HepG2 (cell line): Measurements from ENCODE around the gene TTC38. TPM values are rescaled to one million over a fixed set of nuclear protein-coding genes. Genes with fewer than 3 reads are reported as not detected.

Source experiments
- ATAC-seq: fragments of 200-7000 bp; cut with Tn5 transposase; 3 replicates; pipeline ENCODE4 v1.9.1; 2020; ENCODE audit warnings: mild to moderate bottlenecking, moderate library complexity
- BruUV-seq: library from RNA; stranded (reverse); fragments of 400-500 nt; replicated peaks from 2 replicates; lab custom pipeline; 2021; lab: Mats Ljungman, UMichigan
- CTCF ChIA-PET: fragments of 300-600 bp; formaldehyde crosslinking; extraction: SDS; loops from one replicate; lab custom pipeline; 2021; ENCODE audit warnings: low total read pairs, inconsistent platforms, low intra/inter-chr PET ratio; lab: Yijun Ruan, JAX
- POLR2A ChIA-PET: fragments of 350-600 bp; sonication (Branson Sonifier 250); formaldehyde crosslinking; loops from one replicate; lab custom pipeline; 2020; ENCODE audit warnings: antibody characterized with exemption, inconsistent platforms; lab: Yijun Ruan, JAX
- DNase-seq: peaks from one replicate; pipeline ENCODE4 v3.0.0-alpha.2; 2015; ENCODE audit warnings: low spot score
- FAIRE-seq: peaks from 3 replicates; lab custom pipeline; 2011; peaks lifted over from hg19 to GRCh38; lab: Jason Lieb, UNC
- H2AFZ ChIP-seq: one replicate; pipeline ENCODE4 v1.6.1; 2011; ENCODE audit warnings: low read length, inconsistent platforms
- H3K27ac ChIP-seq: fragments of 300-600 bp; 3 replicates; pipeline ENCODE4 v1.8.0; 2011; ENCODE audit warnings: mixed run types, mild to moderate bottlenecking, mixed read lengths, low read length, inconsistent platforms; ENCODE audit not compliant: insufficient read depth; ENCODE audit errors: extremely low read length
- H3K27me3 ChIP-seq, 2 experiments: fragments of 200-600 bp in 1 of 2; 2 replicates in 1 of 2; 3 replicates in 1 of 2; pipeline versions ENCODE4 v1.6.0 to v1.8.0; 2011; ENCODE audit warnings: low read length in 2 of 2, mild to moderate bottlenecking in 2 of 2, moderate library complexity in 2 of 2, inconsistent platforms in 1 of 2; ENCODE audit not compliant: insufficient read depth in 2 of 2, control insufficient read depth in 1 of 2
- H3K36me3 ChIP-seq, 2 experiments: fragments of 200-600 bp in 1 of 2; replicated peaks in 1 of 2; 2 replicates in 1 of 2; 3 replicates in 1 of 2; pipeline versions ENCODE4 v1.5.1 to v1.8.0; 2011; ENCODE audit warnings: low read length in 2 of 2, inconsistent platforms in 1 of 2; ENCODE audit not compliant: insufficient read depth in 2 of 2, control insufficient read depth in 1 of 2
- H3K4me1 ChIP-seq: 2 replicates; pipeline ENCODE4 v1.5.1; 2012; ENCODE audit warnings: low read length, inconsistent platforms; ENCODE audit not compliant: insufficient read depth
- H3K4me2 ChIP-seq: 2 replicates; pipeline ENCODE4 v1.6.0; 2011; ENCODE audit warnings: low read depth, low read length, inconsistent platforms
- H3K4me3 ChIP-seq, 3 experiments: fragments of 200-600 bp in 1 of 3; sonication (generic), shearing (Covaris generic) in 1 of 3; replicated peaks in 1 of 3; 2 replicates each; pipeline ENCODE4 v1.5.1; 2011 to 2016; ENCODE audit warnings: low read length in 3 of 3, inconsistent platforms in 2 of 3, low read depth in 2 of 3, mild to moderate bottlenecking in 2 of 3, control low read depth in 1 of 3, mixed read lengths in 1 of 3; ENCODE audit not compliant: insufficient read depth in 1 of 3
- H3K79me2 ChIP-seq: one replicate; pipeline ENCODE4 v1.6.1; 2011; ENCODE audit warnings: low read length, inconsistent platforms; ENCODE audit not compliant: insufficient read depth
- H3K9ac ChIP-seq: 2 replicates; pipeline ENCODE4 v1.6.0; 2011; ENCODE audit warnings: mild to moderate bottlenecking, low read depth, low read length, inconsistent platforms; ENCODE audit not compliant: insufficient read depth
- H3K9me3 ChIP-seq: 2 replicates; pipeline ENCODE4 v1.5.1; 2012; ENCODE audit warnings: mild to moderate bottlenecking, low read length
- H4K20me1 ChIP-seq: 2 replicates; pipeline ENCODE4 v1.6.0; 2011; ENCODE audit warnings: inconsistent platforms, mild to moderate bottlenecking, low read length, moderate library complexity; ENCODE audit not compliant: insufficient read depth
- ARNTL ChIP-seq: sonication (generic); formaldehyde crosslinking; IDR thresholded peaks from 2 replicates; pipeline ENCODE4 v1.4.0; 2020; ENCODE audit warnings: mild to moderate bottlenecking, missing genetic modification reagents
- DPF2 ChIP-seq: sonication (generic); formaldehyde crosslinking; IDR thresholded peaks from 2 replicates; pipeline ENCODE4 v1.4.0; 2020; ENCODE audit warnings: mild to moderate bottlenecking, low read depth, missing genetic modification reagents, borderline replicate concordance
- FOXJ3 ChIP-seq: sonication (generic); formaldehyde crosslinking; IDR thresholded peaks from 2 replicates; pipeline ENCODE4 v1.4.0; 2020; ENCODE audit warnings: missing genetic modification reagents, mild to moderate bottlenecking, borderline replicate concordance
- HOXA5 ChIP-seq: sonication (generic); formaldehyde crosslinking; IDR thresholded peaks from 2 replicates; pipeline ENCODE4 v1.4.0; 2020; ENCODE audit warnings: missing genetic modification reagents
- KDM2A ChIP-seq: sonication (generic); formaldehyde crosslinking; IDR thresholded peaks from 2 replicates; pipeline ENCODE4 v1.4.0; 2020; ENCODE audit warnings: low read depth, missing genetic modification reagents, borderline replicate concordance
- LCORL ChIP-seq, 2 experiments: fragments of 450-650 bp in 1 of 2; sonication (generic) in 1 of 2; formaldehyde crosslinking in 1 of 2; IDR thresholded peaks; 2 replicates each; pipeline versions ENCODE4 v1.5.0 to v1.6.1; 2017 to 2020; ENCODE audit warnings: antibody characterized with exemption in 1 of 2, missing genetic modification reagents in 1 of 2
- MAF1 ChIP-seq: sonication (generic); formaldehyde crosslinking; IDR thresholded peaks from 2 replicates; pipeline ENCODE4 v1.5.0; 2020; ENCODE audit warnings: missing genetic modification reagents, borderline replicate concordance
- MTA1 ChIP-seq: sonication (generic); formaldehyde crosslinking; IDR thresholded peaks from 2 replicates; pipeline ENCODE4 v1.4.0; 2020; ENCODE audit warnings: missing genetic modification reagents, mild to moderate bottlenecking, borderline replicate concordance
- SNAI1 ChIP-seq: sonication (generic); formaldehyde crosslinking; IDR thresholded peaks from 2 replicates; pipeline ENCODE4 v1.5.0; 2020; ENCODE audit warnings: mild to moderate bottlenecking, missing genetic modification reagents, borderline replicate concordance
- SRSF4 ChIP-seq: fragments of 200-400 bp; formaldehyde crosslinking; IDR thresholded peaks from one replicate; pipeline ENCODE4 v1.6.1; 2018; ENCODE audit warnings: mild to moderate bottlenecking, low read depth, low read length, moderate library complexity; ENCODE audit not compliant: poor library complexity, severe bottlenecking
- ZBTB2 ChIP-seq: sonication (generic); formaldehyde crosslinking; IDR thresholded peaks from 2 replicates; pipeline ENCODE4 v1.8.0; 2022; ENCODE audit warnings: low read depth, missing genetic modification reagents
- ZFP91 ChIP-seq: sonication (generic); formaldehyde crosslinking; IDR thresholded peaks from 2 replicates; pipeline ENCODE4 v1.9.0; 2022; ENCODE audit warnings: missing genetic modification reagents, mild to moderate bottlenecking, borderline replicate concordance
- ZNF30 ChIP-seq: sonication (generic); formaldehyde crosslinking; IDR thresholded peaks from 2 replicates; pipeline ENCODE4 v1.5.0; 2020; ENCODE audit warnings: mild to moderate bottlenecking, missing genetic modification reagents
- ZNF317 ChIP-seq: sonication (generic); formaldehyde crosslinking; IDR thresholded peaks from 2 replicates; pipeline ENCODE4 v1.5.0; 2020; ENCODE audit warnings: mild to moderate bottlenecking, missing genetic modification reagents
- ZNF350 ChIP-seq: sonication (generic); formaldehyde crosslinking; IDR thresholded peaks from 2 replicates; pipeline ENCODE4 v1.4.0; 2020; ENCODE audit warnings: mild to moderate bottlenecking, low read depth, missing genetic modification reagents, borderline replicate concordance
- ZNF503 ChIP-seq: sonication (generic); formaldehyde crosslinking; IDR thresholded peaks from 2 replicates; pipeline ENCODE4 v1.4.0; 2020; ENCODE audit warnings: missing genetic modification reagents
- WGBS: methylation state at CpG from one replicate; pipeline ENCODE4 v1.1.6; 2017; ENCODE audit warnings: low lambda C conversion rate; 5-methylcytosine and 5-hydroxymethylcytosine counted together
- in situ Hi-C: cut with HindIII; loops from 2 replicates; pipeline ENCODE4 v1.10.0; 2017; ENCODE audit warnings: low pct_unique_long_range_greater_than_20kb; ENCODE audit not compliant: extremely low pct_ligation_motif_present
- intact Hi-C: fragments of 100-400 bp; cut with micrococcal nuclease; formaldehyde crosslinking; loops from one replicate; pipeline ENCODE4 v1.10.0; 2022; ENCODE audit not compliant: unreplicated experiment
- polyA plus RNA-seq, 8 experiments: library from polyadenylated mRNA; depleted of rRNA in 3 of 8; stranded (reverse) in 7 of 8; unstranded in 1 of 8; fragments of >200 nt; fragmentation: Illumina TruSeq in 4 of 8; extraction: Trizol in 4 of 8; gene quantifications; 2 replicates each; pipeline versions ENCODE4 v1.2.1 to v1.2.3, GENCODE V29; 2011 to 2016; ENCODE audit warnings: low read depth in 4 of 8, missing spikeins in 1 of 8, mixed read lengths in 1 of 8; ENCODE audit not compliant: insufficient read depth in 1 of 8
- total RNA-seq, 5 experiments: library from RNA; depleted of rRNA; stranded (reverse); fragments of >200 nt; fragmentation: Illumina TruSeq; extraction: Trizol; gene quantifications; 2 replicates each; pipeline ENCODE4 v1.2.3, GENCODE V29; 2016; ENCODE audit warnings: low read depth in 1 of 5
- TF ChIP-seq, protein P1 (sequence below): sonication (generic); formaldehyde crosslinking; IDR thresholded peaks from 2 replicates; pipeline ENCODE4 v1.5.0; 2020; ENCODE audit warnings: missing genetic modification reagents

Gene TTC38
- total and polyA plus RNA-seq, 2 of the 13 experiments (the other 11 are each of a cell fraction or from before 2014, with no cell fraction given) = 101 to 105 TPM

- DNase-seq (no peak), ATAC-seq (peak; percentile 39), FAIRE-seq (no peak)
- in situ Hi-C loops (no loop called here), intact Hi-C loops (loop anchor here (2.0 kb wide), 1 partner anchor 16 kb away; no protein-coding TSS in a partner anchor)
- peak overlapping the region; percentile 85 for H3K27ac ChIP-seq
- CTCF ChIA-PET = no interaction called here
- peak overlapping the region; percentile 83 for H3K4me2 ChIP-seq
- H3K4me3 ChIP-seq = peak overlapping the region; percentile 70 to 95 (median 89)
- H4K20me1 ChIP-seq = no peaks in the 10 kb centered on the region
- no peaks in the 10 kb centered on the region for H3K9me3 ChIP-seq
- no peak overlapping the region for H2AFZ ChIP-seq
- H3K36me3 ChIP-seq = 0 out of 5 replicates have a peak, but pooled peaks cover 0 to 2% of the 10 kb centered on the region in 2 experiments
- H3K9ac ChIP-seq = peak overlapping the region; percentile 88
- H3K4me1 ChIP-seq = peaks cover 50% of the 10 kb centered on the region
- WGBS = 2% methylated on average over 9 of the region's 25 CpGs
- H3K79me2 ChIP-seq = peaks cover 4% of the 10 kb centered on the region
- POLR2A ChIA-PET = interaction anchor here (0.9 to 7.2 kb wide), 12 partner anchors 9 to 254 kb away, joined by 3 to 83 read pairs (median 4); partner anchors contain the start of genes GTSE1, TRMU and TTC38
- H3K27me3 ChIP-seq = no peaks in the 10 kb centered on the region
- no TSS peak for BruUV-seq
- TF ChIP-seq ZBTB2 (0 out of 2 replicates have a peak, but pooled peaks have one; percentile 24), DPF2 (CRISPR knock-in tag) (no peak), SRSF4 (no peak), ZFP91 (CRISPR knock-in tag) (0 out of 2 replicates have a peak, but pooled peaks have one; percentile 7), KDM2A (CRISPR knock-in tag) (0 out of 2 replicates have a peak, but pooled peaks have one; percentile 5), ZNF503 (CRISPR knock-in tag) (0 out of 2 replicates have a peak, but pooled peaks have one; percentile 14), FOXJ3 (CRISPR knock-in tag) (0 out of 2 replicates have a peak, but pooled peaks have one; percentile 31), MTA1 (peak; percentile 72; the same call in 1 of the 2 replicates), LCORL (IDR thresholded peaks at IDR 0.05) (no peak), LCORL (CRISPR knock-in tag; IDR thresholded peaks at IDR 0.05) (0 out of 2 replicates have a peak, but pooled peaks have one; percentile 10), HOXA5 (CRISPR knock-in tag) (0 out of 2 replicates have a peak, but pooled peaks have one; percentile 6), ZNF350 (no peak), MAF1 (CRISPR knock-in tag) (0 out of 2 replicates have a peak, but pooled peaks have one; percentile 30), SNAI1 (CRISPR knock-in tag) (0 out of 2 replicates have a peak, but pooled peaks have one; percentile 43), ARNTL (CRISPR knock-in tag) (no peak), ZNF30 (CRISPR knock-in tag) (peak; percentile 60; the same call in 1 of the 2 replicates), ZNF317 (peak; percentile 45; the same call in 1 of the 2 replicates)
- TF ChIP-seq, protein P1, sequence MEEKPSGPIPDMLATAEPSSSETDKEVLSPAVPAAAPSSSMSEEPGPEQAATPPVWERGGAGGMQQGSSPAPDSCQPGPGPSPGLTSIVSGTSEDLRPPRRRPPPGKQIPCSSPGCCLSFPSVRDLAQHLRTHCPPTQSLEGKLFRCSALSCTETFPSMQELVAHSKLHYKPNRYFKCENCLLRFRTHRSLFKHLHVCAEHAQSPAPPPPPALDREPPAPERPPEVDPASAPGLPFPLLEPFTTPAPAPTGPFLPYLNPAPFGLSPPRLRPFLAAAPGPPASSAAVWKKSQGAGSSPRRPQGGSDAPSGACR (CRISPR knock-in tag) = peak; percentile 40; the same call in 1 of the 2 replicates
These were observed 17.1 kb upstream of the TTC38 start for GRCh38 chr22:46250783-46251125.
